Stimulated activated CD4-positive, alpha-beta T cell treated with anti-CD3 and anti-CD28 coated beads, Interleukin-4, amount 100 ng/mL, for 48 hours (primary cell): ENCODE results near the gene AHDC1.

Experiments
- DNase-seq, 2 donors: peaks; one replicate each; pipeline ENCODE4 v3.0.0-alpha.2; 2020; ENCODE audit warnings: low read depth in 2 of 2

Gene AHDC1

GRCh38 chr1:27584453-27584852 lies 19.5 kb downstream of the AHDC1 start:
- no peak for DNase-seq

GRCh38 chr1:27583479-27583878 lies 20.5 kb downstream of the AHDC1 start:
- no peak for DNase-seq

DNA sequence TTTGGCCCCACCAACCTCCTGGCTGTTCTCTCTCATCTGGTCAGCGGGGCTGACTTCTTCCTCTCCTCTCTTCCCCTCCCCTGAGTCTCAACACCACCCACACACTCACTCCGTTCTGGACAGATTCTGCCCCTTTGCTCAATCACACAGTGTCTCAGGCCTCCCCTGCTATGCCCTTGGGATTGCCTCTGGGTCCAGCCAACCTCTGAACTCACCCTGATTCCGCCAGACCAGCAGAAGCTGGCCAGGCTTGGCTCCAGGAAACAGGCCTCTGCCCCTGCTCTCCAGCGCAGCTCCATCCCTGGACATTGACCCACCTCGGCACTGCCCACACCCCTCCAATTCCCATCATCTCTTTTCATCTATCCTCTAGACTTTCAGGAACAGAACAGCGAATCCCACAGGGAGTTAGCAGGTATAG lies 22.1 kb downstream of the AHDC1 start:
- no peak for DNase-seq

DNA sequence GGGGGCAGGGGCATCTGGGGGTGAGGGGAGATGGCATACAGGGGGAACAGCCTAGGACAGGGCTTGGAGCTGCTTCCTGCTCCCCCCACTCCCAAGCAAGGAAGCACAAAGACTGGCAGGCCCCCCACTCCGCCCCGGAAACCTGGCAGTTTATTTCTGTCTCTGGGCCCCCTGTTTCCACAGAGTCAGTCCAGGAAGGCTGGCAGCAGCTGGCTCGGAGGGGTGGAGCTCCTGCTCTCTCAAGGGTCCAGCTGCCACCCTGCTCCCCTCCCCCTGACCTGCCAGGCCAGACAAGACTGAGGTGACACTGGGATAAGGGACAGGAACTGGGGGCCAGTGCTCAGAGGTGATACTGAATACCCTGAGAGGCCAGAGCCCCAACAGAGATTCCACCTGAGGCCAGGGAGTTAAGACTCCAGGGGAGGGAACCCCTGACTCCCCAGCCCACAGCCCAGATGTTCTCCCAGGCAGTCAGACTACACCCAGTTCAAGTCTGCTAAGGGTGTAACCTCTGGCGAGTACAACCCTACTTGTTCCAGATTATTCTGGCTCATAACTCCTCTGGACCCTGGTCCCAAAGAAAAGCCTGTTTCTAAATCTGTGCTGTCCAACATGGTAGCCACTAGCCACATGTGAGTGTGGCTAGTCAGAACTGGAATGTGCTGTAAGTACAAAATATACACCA lies 26.3 kb downstream of the AHDC1 start:
- DNase-seq, result no peak

DNA sequence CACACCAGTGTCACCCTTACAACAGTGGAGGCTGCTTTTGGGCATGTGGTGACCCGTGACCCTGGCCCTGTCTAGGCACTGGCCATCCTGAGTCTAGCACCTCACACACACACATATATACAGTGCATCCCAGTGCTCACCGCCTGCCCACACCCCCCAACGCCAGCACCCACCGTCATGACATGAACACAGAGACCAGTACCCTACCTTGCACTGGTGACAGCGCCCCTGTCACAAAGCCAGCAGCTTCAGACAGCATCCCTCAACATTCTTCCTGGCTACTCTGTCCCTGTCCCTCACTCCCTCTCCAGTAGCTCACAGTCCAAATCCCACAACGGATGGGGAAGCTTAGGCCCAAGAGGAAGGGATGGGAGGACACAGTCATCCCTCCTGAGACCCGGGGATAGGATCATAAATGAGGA lies 27.1 kb downstream of the AHDC1 start:
- no peak for DNase-seq

DNA sequence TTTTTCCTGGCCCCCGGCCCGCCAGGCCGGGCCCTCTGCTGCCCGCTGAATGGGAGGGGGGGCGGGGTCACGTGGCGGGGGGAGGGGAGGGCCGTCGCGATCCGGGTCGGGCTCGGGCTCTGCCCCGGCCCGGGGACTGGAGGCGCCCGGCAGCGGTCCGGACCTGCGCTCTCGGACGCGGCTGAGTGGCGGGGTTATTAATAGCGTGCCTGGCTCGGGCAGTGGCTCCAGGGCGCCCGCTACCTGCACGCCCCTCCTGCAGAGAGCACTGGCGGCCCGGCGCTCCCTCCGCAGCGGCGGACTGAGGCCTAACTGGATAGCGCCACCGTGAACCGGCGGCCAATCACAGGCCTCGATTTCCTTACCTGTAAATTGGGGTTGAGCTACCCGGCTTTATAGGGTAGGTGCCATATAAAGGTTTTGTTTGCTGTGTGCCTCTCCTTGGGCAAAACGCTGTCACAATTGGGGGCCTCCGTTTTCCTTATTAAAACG lies 28.1 kb downstream of the AHDC1 start:
- no peak for DNase-seq

DNA sequence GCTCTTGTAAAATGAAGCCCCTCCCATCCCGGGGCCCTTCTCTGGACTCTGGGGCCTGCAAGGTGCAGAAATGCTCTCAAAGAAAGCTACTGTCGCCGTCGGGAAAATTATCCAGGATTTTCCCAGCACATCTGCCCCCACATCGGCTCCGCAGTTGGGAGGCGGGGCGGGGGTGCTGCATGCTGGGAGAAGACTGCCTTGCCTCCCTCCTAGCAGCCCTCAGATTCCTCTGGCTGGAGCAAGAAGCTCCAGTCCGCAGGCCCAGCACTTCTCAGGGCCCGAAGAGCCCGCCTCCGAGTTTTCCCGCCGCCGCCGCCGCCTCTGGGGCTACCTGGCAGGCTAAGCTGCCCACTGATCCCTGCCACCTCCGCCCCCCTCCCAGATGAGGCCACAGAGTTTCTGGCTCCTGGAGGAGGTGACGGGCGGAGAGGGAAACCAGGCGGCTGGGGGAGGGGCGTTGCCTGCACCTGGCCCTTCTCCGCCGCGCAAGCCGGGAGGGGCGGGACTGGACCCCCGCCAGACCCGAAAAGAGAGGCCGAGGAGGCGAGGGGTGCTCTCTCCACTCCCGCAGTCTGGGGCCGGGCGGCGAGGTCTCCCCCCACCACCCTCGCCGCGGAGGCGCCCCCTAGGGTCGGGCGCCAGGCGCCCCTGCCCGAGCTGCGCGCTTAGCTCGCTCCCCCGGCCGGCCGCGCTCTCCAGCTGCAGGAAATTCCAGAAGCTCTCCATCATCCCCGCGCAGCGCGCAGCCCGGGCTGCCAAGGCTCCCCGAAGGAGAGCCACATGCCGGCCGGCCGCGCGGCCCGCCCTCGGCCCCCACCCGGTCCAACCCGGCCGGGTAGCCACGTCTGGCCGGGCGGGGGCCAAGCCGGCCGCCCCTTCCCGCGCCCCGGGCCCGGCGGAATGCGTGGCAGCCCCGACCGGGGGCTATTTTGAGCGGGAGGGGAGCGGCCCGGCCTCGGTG lies 28.8 kb downstream of the AHDC1 start:
- no peak for DNase-seq

DNA sequence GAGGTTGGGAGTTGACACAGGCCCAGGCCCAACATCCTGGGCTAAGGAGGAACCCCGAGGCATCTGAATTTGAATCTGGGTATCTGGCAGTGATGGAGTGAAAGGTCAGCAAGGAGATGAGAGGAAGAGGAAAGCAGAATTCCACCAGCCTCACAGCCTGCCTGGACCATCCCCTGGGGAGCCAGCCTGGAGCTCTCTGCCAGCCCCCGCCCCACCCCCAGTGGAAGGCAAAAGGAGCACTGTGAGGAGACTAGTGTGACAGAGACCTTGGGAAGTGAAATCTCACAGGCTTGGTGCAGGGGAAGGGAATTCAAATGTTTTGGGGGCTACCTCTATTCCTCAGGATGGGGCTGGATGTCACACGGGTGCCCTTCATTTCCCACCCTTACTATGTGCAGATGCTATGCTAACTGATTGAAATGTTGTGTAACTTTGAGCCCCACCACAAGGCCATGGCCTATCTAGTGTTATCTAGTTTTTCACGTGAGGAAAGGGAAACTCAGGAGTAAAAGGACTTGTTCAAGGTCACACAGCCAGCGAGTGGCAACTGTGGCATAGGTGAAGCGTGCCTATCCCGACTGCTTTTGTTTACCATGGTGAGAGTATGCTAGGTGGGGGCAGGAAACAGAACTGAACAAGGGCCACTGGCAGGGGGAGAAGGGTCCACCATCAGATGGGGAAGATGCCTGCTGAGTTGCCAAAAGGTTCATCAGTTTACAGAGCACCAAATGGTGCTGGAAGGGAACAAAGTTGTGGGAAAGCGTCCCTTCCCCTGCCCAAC lies 29.8 kb downstream of the AHDC1 start:
- DNase-seq, result no peak

DNA sequence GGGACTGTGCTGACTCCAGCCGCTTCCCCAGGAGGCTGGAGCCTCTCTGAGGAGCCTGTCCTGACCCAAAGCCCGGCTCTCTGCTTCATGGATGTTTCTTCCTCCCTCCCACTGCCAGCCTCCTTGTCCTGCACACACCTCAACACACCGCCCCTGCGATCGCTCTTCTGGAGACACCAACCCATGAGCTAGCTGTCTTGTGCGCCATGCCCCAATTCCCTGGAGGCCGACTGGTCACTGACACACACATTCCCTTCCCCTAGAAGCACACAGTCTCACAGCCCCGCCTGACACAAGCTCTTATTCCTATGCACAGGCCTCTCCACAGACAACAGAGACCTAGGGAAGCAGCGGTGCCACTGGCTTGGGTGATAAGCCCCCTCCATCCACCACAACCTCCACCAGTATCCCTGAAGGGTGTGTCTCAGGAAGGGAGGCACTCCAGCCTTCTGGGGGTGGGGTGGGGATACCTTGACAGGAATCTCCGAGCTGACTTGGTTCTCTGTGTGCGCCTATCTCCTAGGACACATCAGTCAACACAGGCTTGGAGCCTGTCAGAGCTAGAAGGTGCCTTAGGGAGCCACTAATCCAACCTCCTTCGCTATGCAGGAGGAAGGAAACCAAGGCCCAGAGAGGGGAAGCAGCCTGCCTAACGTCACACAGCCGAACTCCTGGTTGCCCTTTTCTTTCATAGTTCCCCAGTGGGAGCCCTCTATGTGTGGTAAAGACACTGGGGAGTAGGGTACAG lies 31.1 kb downstream of the AHDC1 start:
- no peak for DNase-seq

DNA sequence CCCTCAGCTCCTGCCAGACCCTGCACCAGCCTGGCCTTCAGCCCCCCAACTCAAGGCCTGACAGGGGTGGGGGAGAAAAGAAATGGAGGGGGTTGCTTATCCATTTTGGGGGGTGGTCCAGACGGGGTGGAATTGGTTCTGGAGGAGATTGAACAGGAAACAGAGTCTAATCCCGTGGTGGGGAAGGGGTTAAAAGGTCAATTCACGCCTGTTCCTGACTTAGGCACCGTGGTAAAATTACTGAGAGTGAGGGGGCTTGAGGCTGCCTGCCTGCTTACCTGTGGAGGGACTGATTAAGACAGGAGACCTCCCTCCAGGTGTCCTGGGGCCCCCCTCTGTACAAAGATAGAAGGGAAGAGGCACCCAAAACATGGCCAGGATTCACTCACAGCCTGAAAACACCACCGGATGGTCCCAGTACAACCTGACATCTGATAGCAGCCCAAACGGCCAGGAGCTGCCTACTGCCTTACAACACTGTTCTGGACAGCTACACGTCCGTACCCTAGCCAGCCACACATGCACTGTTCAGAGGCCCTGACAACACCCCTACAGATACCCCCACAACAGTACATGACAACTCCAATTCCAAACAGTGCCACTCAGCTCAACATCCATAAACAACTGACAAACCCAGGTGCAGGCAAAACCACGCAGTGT lies 31.8 kb downstream of the AHDC1 start:
- DNase-seq, result no peak

DNA sequence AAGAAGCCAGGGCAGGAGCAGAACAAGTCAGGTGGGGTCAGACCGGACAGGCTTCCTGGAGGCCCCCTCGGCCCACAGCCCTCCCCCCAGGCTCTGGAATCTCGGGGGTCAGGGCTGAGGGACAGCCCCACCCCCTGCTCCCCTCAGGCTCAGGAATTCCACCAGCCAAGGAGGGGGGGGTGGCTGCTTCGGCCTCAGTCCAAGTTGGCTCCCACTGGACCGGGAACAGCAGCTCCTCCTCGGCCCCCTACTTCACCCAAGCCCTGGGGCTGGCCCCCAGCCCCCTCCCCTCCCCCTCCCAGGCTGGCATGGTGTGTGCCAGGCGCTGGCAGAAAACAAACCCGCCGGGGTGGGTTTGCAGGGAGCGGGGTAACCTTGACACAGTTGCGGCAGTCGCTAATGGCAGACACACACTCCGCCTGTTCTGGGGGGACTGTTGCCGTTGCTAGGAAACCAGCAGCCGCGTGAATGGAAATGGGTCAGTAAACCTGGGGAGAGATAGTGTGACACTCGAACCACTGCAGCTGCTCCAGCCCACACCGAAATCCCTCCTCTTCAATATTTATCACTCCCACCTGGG lies 32.4 kb downstream of the AHDC1 start:
- no peak for DNase-seq

- DNase-seq, result no peak
These were observed 33.2 kb downstream of the AHDC1 start for GRCh38 chr1:27570784-27571183.

GRCh38 chr1:27570356-27570755 lies 33.6 kb downstream of the AHDC1 start:
- no peak for DNase-seq

- no peak for DNase-seq
These were observed 34.2 kb downstream of the AHDC1 start for GRCh38 chr1:27569506-27570291.

- DNase-seq, result no peak
These were observed 34.9 kb downstream of the AHDC1 start for GRCh38 chr1:27569088-27569460.

GRCh38 chr1:27568300-27569087 lies 35.5 kb downstream of the AHDC1 start:
- DNase-seq, result peak; percentile 83 to 94

DNA sequence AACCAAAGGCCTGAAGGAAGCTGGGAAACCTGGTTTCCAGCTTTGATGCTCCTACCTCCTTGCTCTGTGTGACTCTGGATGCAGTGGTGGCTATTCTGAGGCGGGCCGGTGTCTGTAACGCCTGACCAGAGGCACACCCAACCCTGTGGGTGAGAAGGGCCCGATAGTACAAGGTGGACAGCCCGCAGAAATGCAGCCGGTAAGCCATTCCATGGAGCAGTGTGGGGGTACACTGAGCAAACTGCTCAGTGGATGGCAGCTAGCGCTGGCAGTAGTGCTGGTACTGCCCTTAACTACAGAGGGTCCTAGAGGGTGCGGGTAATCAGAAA lies 36.0 kb downstream of the AHDC1 start:
- no peak for DNase-seq

- DNase-seq, result no peak
These were observed 36.8 kb downstream of the AHDC1 start for GRCh38 chr1:27567146-27567526.
